Uterus (tissue), 4 donors: ENCODE measurements around the gene QRSL1. TPM values are rescaled to one million over a fixed set of nuclear protein-coding genes. Genes with fewer than 3 reads are reported as not detected.

Experiments
- DNase-seq, 2 donors: peaks; one replicate each; pipeline ENCODE4 v3.0.0-alpha.2; 2019 to 2020
- H3K27ac ChIP-seq, 2 donors: fragments of 200-600 bp; sonication (generic); 1 replicate in 1 of 2; 2 replicates in 1 of 2; pipeline ENCODE4 v1.5.1; 2016 to 2018
- H3K27me3 ChIP-seq, 2 donors: fragments of 200-600 bp; sonication (generic); one replicate each; pipeline ENCODE4 v1.5.1; 2018 to 2019; ENCODE audit warnings: control low read depth in 1 of 2
- H3K36me3 ChIP-seq, 2 donors: fragments of 200-600 bp; sonication (generic); one replicate each; pipeline ENCODE4 v1.5.1; 2019; ENCODE audit warnings: control low read depth in 1 of 2
- H3K4me1 ChIP-seq, 2 donors: fragments of 200-600 bp; sonication (generic); one replicate each; pipeline ENCODE4 v1.5.1; 2018 to 2019; ENCODE audit warnings: control low read depth in 1 of 2
- H3K4me3 ChIP-seq, 2 donors: fragments of 200-600 bp; sonication (generic); 1 replicate in 1 of 2; 2 replicates in 1 of 2; pipeline ENCODE4 v1.5.1; 2018 to 2019; ENCODE audit warnings: mild to moderate bottlenecking in 1 of 2
- H3K9me3 ChIP-seq, 2 donors: fragments of 200-600 bp; sonication (generic); one replicate each; pipeline ENCODE4 v1.5.1; 2019; ENCODE audit warnings: control low read depth in 1 of 2
- CTCF ChIP-seq, 4 experiments: fragments of 200-600 bp in 2 of 4; fragments of 450-650 bp in 2 of 4; sonication (generic) in 2 of 4; IDR thresholded peaks; one replicate each; pipeline ENCODE4 v1.5.1; 2016 to 2019; ENCODE audit warnings: antibody characterized with exemption in 4 of 4, mild to moderate bottlenecking in 2 of 4, moderate library complexity in 1 of 4
- POLR2A ChIP-seq, 2 donors: fragments of 450-650 bp; IDR thresholded peaks; one replicate each; pipeline ENCODE4 v1.6.1; 2016; ENCODE audit warnings: antibody characterized with exemption in 2 of 2, mild to moderate bottlenecking in 1 of 2, moderate library complexity in 1 of 2
- intact Hi-C: fragments of 100-400 bp; cut with DNase I; formaldehyde crosslinking; loops from one replicate; pipeline ENCODE4 v1.15.1; 2023; ENCODE audit warnings: low total_unique reads
- total RNA-seq, 4 donors: library from RNA; depleted of rRNA in 3 of 4; stranded (reverse); fragments of >200 nt in 3 of 4; gene quantifications; one replicate each; pipeline versions ENCODE4 v1.1.0 to v1.2.4, GENCODE V29; 2014 to 2023
- donor health status: DM: yes; HTN: yes; CAD: no.

The QRSL1 gene
- total RNA-seq, 4 donors from 2014 or later: 10.9 to 22.0 (median 13.3) TPM

- Histone ChIP-seq H3K27ac (no peak overlapping the region), H3K4me1 (no peaks in the 10 kb centered on the region), H3K4me3 (no peak overlapping the region), H3K36me3 (no peaks in the 10 kb centered on the region), H3K9me3 (no peaks in the 10 kb centered on the region), H3K27me3 (no peaks in the 10 kb centered on the region)
- DNase-seq: no peak
- intact Hi-C loops: no loop called here
- TF ChIP-seq POLR2A (IDR thresholded peaks at IDR 0.05): no peak
- TF ChIP-seq CTCF (IDR thresholded peaks at IDR 0.05): no peak
These were observed 2.0 kb downstream of the QRSL1 start for GRCh38 chr6:106631346-106631745.

- Histone ChIP-seq H3K27me3 (no peaks in the 10 kb centered on the region), H3K4me1 (no peaks in the 10 kb centered on the region), H3K36me3 (no peaks in the 10 kb centered on the region), H3K4me3 (no peak overlapping the region), H3K9me3 (no peaks in the 10 kb centered on the region), H3K27ac (no peak overlapping the region)
- DNase-seq: no peak
- TF ChIP-seq CTCF (IDR thresholded peaks at IDR 0.05): no peak
- intact Hi-C loops: no loop called here
These were observed 5.2 kb downstream of the QRSL1 start for GRCh38 chr6:106634565-106634964.

GRCh38 chr6:106637051-106637716 is 7.8 kb downstream of the QRSL1 start:
- Histone ChIP-seq H3K27me3 (no peaks in the 10 kb centered on the region), H3K9me3 (no peaks in the 10 kb centered on the region), H3K4me3 (no peak overlapping the region), H3K27ac (no peak overlapping the region), H3K36me3 (no peaks in the 10 kb centered on the region), H3K4me1 (no peaks in the 10 kb centered on the region)
- intact Hi-C loops: no loop called here
- no peak for TF ChIP-seq POLR2A (IDR thresholded peaks at IDR 0.05)
- no peak for DNase-seq

- Histone ChIP-seq H3K4me1 (no peaks in the 10 kb centered on the region), H3K36me3 (no peaks in the 10 kb centered on the region), H3K27me3 (no peaks in the 10 kb centered on the region), H3K4me3 (no peak overlapping the region), H3K9me3 (no peaks in the 10 kb centered on the region), H3K27ac (no peak overlapping the region)
- TF ChIP-seq POLR2A (IDR thresholded peaks at IDR 0.05) (no peak), CTCF (IDR thresholded peaks at IDR 0.05) (no peak)
- DNase-seq: no peak
- intact Hi-C loops: no loop called here
These were observed 8.5 kb downstream of the QRSL1 start for GRCh38 chr6:106637717-106638341.

GRCh38 chr6:106639812-106640211 is 10.4 kb downstream of the QRSL1 start:
- intact Hi-C loops: no loop called here
- DNase-seq: no peak
- H3K4me3 ChIP-seq: no peak overlapping the region
- TF ChIP-seq CTCF (IDR thresholded peaks at IDR 0.05): no peak
- TF ChIP-seq POLR2A (IDR thresholded peaks at IDR 0.05): no peak
- no peaks in the 10 kb centered on the region for H3K9me3 ChIP-seq
- H3K4me1 ChIP-seq: no peaks in the 10 kb centered on the region
- no peaks in the 10 kb centered on the region for H3K36me3 ChIP-seq
- H3K27me3 ChIP-seq: no peaks in the 10 kb centered on the region
- no peak overlapping the region for H3K27ac ChIP-seq
